HPDE6-E6E7 (cell line): ENCODE results near the gene TMEM209.

Experiments used
- DNase-seq: peaks from one replicate; pipeline ENCODE4 v3.0.0; 2011; ENCODE audit warnings: missing footprints; ENCODE audit errors: extremely low spot score

TMEM209 gene

DNA sequence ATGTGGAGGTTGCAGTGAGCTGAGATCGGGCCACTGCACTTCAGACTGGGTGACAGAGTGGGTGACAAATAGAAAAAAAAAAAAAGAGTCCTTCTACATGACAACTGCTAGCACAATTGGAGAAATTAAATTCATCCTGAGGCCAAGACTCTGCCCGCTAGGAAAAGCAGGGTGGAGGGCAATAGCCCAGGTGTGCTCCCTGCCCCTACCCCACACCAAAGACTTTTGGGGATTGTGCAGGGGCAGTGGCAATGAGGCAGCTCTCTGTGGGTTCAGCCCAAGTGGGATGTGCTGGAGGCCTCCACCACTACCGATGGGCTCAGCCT, 61.3 kb downstream of the TMEM209 start:
- no peak for DNase-seq

DNA sequence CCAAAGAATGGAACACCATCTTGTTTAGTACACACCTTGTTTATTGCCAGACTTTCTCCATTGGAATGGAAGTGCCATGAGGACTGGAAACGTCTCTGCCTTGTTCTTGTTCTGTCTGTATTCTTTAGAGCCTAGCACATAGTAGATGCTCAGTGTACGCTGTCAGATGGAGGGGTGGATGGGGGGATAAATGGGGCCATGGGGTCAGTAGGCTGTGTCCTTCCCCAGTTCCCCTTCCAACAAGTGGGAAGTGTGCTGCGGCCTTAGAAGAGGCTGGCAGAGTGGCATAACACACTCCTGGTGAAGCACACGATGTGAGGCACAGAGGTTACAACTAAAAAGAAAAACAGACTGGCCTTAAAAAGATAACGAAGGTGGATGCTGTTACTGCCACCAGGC, 61.9 kb downstream of the TMEM209 start:
- DNase-seq: no peak

DNA sequence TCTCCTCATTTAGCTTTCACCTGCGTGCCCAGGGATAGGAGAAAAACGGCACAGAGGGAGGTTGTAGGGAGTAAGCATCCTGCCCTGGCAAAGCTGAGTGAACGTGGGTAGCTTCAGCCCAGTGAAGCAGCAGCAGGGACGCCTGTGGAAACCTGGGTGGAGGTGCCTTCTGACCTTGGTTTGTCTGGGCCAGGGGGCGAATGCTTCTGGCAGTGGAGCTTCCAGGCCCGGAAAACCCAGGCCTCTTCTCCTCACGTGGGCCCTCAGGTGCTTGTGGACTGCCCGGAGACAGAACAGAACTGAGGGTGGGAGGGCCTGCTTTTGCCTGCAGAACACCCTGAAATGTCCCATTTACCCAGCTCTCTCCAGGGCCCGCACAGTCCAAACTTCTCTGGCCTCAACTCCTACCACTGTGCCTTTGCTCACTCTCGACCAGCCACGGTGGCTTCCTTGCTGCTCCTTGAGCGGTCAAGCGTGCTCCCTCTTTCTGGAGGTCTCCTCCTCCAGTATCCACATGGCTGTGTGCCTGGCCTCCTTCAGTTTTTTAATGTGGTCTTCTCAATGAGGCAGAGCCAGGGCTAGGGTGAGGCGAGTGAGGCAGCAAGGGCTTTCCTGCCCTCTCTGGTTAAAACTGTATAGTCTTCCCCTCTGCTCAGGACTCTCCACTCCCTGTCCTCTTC, 62.4 kb downstream of the TMEM209 start:
- DNase-seq: no peak

DNA sequence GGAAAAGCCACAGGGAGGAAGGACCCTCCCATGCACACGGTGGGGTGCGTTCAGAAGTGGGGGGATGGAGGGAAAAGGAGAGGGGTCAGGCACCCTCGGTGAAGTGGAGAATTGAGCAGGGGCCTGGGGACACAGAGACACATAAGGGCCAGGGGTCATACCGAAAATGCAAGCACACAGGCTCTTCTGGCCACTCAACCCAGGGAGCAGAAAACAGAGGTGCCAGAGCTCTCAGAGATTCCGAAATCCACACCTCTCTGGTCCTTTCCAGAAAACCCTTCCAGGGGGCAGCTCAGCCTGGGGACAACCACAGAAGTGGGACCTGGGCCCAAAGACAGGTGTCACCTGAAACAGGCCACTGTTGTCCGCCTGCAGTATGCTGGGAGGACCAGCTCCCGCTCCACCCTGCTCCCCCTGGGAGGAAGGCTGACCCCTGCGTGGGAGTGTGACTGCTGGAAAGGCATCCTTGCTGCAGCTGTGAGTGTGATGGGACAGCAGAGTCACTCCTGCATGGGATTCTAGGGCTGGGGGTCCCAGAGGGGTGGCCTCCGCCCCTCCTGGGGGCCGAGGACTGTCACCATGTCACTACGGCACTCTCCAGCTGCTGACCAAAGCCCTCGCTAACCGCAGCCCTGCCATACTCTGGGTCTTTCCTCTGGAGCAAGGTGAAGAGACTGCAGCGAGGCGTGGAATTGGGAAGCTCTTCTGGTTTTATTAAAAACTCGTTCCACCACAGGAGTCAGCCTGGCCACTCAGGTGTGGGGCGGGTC, 63.1 kb downstream of the TMEM209 start:
- DNase-seq: no peak

DNA sequence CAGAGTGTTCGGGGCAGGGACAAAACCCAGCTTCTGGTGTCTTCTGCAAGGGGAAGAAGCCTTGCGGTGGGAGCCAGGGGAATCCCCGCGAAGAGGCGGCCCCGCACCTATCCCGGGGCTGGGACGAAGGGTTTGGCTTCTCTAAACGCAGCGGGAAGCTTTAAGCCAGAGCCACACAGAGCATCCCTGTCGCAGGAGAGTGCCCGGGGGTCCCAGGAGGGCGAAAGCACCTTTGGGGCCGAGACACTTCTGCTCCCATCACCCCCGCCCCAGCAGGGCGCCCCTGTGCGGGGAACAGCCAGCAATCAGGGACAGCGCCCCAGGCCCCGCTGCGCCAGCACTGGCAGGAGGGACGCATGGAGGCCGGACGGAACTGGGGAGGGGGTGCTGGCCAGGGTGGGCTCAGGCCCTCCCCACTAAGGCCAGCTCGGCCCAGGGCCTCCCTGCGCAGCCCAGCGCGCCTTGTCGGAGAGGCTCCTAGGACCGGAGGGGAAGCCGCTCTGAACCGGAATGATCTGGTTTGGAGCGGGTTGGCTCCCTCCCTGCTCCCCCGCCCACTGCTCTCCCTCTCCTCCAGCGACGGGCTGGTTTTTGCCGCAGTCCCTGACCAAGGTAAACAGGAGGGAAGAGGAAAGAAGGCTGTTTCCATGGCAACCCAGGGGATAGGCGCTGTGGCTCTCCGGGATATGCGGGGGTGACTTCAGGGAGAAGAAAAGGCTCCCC, 63.9 kb downstream of the TMEM209 start:
- DNase-seq: no peak

DNA sequence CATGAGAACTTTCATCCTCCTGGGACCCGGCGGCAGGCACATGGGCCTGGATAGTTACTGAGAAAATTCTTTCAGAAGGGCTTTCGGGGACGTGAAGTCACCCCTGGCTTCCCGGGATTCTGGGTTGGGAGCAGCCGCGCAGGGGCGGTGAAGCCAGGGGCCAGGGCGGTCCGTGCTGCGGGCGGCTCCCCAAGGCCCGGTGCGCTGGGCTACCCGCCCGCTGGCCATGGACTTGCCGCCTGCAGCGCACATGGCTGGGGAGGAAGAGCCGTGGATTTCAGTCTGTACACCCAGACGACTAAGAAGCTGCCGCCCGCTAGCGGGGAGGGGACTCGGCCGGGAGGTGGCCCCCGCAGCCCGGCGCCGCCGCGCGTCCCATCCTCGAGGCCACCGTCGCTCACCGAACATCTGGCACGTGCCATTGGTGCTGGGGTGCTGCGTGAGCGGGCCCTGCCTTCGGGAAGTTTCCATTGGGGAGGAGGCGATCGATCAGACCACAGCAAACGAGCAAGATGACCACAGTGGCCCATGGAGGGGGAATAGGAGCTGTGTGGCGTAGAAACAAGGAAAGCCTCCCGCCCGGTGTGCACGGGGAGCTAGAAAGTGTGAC, 64.5 kb downstream of the TMEM209 start:
- no peak for DNase-seq

DNA sequence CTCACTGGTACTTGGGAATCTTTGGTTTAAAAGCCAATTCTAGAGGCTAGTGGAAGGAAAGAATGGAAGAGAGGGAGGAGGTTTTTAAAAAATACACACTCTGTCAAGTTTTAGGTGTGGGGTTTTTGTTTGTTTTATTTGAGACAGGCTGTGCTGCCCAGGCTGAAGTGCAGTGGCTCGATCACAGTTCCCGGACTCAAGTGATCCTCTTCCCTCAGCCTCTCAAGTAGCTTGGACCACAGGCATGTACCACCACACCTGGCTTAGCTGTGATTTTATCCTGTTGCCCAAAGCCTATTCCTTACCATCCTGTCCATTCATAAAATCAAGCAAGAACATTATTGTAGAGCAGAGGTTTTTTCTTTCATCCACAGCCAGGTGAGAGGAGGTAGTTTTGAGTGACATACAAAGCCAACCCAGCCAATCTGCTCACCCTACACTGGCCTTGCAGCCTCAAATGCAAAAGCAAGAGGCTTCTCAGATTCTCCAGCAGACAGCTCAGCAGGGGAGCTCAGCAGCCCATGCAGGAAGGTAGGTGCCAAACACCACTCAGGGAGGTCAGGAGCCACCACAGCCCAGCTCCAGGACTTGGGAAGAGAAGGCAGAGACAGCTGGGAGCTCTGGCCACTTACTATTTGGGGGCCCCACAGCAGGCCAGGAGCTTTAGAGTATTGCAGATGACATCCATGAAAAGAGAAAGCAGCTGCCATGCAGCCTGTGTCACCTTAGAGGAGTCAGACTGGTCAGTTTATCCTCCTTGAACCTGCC, 65.8 kb downstream of the TMEM209 start:
- DNase-seq: no peak

DNA sequence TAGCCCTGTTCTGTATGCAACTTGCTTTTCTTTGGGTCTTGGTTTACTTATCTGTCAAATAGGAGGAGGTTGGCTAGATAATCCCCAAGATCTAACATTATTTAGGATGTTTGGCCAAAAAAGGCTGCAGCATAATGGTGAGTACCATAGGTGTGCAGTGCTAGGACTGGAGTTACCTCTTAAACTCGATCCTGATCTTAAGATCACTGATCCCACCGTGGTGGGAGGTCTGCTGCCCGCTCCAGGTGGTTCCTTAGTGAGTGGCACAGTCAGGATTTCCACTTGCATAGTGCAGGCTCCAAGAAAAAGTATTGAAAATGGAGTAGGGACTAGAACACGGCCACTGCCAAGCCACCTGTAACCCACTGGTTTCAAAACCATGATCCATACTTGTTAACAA, 68.0 kb downstream of the TMEM209 start:
- no peak for DNase-seq

DNA sequence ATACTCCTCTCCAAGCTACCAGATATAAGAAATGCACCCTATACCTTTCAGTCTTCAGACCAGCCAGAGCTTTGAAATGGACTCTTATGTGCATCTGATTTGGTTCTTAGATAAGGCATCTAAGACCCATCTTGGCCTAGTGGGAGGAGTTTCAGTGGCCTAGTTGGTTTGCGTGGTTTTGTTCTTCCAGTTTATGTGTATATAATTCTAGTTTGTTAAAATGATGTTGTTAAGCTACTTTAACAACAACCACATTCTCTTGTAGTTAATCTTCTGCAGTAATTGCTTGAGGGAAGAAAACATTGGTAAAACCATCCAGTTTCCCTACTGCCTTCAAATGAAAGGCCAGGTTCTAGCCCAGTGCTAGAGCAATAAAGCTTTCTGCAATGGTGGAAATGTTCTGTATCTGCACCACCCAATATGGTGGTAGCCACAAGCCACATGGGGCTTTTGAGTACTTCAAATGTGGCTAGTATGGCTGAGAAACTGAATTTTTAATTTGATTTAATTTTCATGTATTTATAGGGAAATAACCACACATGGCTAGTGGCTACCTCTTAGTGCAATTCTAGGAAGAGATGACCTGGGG, 68.5 kb downstream of the TMEM209 start:
- DNase-seq: no peak

DNA sequence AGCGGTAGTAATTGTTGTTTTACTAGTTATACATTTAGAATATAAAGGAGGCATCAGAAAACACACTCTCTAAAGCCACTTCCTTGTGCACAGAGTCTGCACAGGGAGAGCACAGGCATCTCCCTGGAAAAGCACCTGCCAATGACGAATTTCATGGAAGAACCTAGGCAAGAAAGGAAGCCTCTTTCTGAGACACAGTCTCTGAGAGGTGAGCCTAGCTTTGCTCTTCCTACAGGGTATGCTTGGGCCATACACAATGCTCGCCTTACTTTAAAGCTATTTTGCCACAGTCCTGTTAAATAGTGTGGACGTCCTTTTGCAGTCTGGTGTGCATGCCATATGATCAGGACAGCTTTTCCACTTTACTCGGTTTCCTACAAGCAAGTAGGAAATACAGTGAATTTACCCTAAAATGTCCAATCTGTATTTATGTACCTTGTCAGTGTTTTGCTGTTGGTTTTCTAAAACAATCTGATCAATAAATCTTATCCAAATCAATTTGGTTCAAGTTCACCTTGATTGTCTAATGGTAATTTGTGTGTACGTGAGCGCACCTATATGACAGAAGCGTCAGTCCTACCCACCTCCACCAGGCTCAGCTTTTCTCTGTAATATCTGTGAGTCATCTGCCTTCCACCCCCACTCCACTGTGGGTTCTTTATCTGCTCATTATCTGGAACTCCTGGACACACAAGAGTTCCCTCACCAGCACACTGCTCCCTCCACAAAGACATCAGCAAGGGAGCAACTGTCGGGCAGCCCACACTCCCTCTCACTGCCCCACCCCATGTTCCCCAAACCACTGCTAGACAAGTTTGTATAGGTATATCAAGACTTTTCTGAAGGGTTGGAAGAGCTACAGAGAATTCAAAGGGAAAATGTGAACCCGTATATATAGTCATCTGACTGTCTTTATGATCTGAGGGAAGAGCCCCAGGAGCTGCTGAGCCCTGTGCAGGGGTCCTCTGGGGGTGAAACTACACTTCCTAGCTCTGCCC, 69.7 kb downstream of the TMEM209 start:
- no peak for DNase-seq

DNA sequence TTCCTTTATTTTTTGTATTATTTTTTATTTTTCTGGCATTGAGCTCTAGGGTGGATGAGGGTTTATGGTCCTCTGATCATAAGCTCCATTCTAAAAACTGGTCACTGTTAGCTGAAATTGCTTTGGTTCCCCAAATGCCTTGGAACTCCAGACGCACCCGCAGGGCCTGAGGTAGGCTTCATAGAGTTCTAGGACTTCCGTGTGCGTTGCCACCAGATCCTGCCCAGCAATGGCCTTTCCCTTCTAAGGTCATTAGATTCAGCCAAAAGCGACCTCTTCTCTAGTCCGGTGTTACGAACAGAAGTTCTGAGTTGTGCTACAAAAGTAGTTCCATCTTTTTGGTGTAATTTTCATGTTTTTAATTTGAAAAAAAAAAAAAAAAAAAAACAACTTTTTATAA, 70.5 kb downstream of the TMEM209 start:
- DNase-seq: no peak

DNA sequence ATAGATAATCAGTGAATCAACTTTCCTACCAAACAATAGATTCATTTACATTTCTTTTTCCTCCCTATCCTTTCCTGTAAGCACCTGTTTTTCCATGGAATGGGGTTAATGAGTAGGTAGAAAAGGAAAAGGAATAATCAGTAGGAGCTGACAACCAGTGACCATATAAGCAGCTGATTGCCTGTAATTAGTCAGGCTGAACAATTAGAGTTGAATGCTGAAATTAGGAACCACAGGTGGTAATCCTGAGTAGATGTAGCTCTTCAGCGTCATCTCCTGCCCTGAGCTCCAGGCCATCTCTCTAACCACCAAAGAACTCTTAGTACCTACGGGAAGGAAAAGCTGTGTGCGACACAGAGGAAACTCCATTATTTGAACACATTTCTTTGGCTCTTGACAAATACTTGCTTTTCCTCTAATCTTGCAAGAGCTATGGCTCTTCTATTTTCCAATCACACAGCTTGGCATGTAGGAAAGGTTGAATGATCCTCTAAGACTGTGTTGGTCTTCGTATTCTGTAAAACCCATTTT, 71.0 kb downstream of the TMEM209 start:
- no peak for DNase-seq

DNA sequence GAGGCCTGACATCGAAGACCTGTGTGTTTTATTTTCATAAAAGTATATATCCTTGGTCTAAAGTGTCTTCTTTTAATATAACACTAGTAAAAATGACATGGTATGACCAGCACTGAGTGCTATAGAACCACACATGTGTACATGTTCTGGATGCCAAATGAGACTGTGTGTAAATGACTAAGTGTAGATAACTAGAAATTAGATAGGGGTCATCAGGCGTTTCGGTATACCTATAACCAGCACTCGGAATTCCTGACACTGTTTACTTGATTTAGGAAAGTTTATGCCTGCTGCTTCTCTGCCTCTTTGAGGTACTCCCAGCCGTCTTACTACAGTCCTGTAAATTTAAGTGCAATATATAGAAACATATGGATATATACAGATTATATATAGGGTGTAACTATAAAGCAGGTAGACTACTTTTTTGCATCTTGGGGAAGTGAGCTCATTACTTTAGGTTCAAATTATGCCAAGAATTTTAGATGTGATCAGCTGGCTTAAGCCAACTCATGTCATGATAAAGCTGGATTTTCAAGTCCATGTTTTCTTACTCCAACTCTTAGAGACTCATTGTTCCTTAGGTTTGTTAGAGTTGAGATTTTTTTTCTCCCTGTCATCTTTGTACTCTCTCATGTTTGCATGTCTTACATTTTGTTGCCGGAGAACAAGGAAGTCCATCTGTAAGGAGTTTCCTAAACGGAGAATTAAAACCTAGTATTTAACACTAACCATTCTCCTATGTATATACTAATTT, 72.0 kb downstream of the TMEM209 start:
- no peak for DNase-seq

DNA sequence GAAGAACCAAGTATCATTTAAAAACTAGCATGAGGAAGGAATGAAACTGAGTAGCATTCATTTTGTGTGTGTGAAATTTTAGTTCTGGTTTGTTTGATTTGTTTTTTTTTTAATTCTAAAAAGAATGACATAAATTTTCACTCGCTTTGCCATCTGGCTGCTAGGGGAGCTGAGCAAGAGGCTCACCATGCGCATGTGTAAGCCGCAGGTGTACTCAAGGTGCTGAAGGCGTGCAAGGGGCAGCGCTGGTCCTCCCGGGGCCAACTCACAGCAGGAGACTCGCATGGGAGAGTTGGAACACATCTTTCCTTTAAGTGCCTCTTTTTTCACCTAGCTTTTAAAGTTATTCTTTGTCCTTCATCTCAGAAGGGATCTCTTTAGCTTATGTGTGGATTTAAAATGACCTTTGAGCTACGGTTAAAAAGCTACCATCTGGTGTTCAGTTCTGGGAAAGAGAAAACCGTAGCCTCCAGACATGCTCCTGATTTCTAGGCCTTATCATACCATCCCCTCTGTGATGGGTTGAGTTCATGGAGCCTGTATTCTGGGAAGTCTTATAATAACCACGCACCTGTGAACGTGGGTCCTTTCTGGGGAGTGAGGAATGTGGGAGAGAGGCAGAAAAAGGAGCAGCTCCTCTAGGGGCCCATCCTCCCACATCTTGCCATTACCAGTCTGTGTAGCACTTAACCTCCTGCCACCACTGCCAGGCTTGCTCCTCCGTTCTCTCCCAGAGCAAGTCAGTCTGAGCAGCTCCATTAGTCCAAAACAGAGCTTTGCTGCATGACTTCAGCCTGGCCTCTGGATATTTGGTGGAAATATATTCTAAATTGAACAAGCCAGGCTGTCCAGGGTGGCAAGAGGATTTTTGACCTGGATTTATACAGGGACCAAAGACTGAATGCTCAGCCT, 73.0 kb downstream of the TMEM209 start:
- DNase-seq: no peak

DNA sequence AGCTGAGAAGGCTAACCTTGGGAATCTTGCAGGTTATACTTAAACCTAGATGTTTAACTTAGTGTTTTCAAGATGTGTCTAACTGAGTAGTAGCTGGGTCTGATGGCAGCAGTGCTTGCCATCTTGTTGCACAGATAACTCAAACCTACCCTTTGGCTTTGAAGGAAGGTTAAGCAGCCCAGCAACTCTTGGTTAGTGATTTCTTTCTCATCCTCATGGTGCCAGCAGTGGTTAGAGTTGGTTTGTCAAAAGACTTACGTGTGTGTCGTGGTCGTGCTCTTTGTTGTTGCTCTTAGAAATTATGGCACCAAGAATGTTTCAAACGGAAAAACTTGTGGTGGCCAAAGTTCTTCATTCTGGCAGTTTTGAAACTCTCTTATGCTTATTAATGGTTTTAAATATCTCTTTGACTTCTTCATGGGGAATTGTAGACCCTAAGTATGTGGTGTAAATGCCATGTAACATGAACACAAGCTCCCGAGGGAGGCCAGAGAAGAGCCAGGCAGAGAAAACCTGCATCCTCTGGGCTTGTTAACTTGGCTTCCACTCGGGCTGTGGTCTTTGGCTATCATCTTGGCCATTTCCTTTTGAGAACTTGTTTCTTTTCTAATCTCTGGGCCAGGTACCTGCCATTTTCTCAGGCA, 73.9 kb downstream of the TMEM209 start:
- DNase-seq: no peak

DNA sequence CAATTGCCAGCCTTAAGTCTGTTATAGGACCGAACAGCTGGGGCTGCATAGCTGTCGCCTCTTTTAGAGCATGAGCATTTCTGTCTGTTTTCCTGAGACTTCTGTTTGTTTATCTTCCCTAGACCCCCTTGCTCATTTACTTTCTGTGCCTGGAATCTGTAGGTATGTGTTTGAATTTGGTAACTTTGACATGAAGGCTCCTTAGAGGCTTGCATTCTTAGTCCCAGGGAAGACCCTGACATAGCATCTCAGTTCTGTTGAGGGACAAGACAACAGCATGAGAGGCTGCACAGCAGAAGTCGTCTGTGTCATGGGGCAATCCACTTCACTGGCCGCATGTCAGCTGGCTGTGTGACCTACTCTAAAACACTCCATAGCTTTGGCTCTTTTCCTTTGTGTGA, 76.2 kb downstream of the TMEM209 start:
- DNase-seq: no peak

DNA sequence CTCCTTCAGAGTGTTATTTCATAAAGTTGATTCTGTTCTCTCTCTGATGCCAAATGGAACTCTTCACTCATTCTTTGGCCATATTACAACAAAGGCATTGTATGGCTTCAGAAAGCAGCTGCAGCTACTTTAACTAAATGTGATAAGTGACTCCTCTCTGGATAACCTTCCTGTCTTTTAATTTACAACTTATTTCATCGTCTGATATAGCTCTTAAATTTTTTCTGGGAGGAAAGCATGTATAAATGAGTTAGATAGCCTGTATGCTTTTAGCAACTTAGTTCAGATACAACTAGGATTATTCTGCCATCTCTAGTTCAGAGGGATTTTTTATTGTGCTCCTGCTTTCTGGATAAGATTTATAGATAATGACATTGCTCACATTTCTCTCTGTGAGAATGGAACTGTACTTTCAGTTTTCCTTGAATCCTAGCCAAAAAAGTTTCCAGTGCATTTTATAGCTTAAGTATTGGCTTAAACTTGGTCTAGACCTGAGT, 77.3 kb downstream of the TMEM209 start:
- no peak for DNase-seq
